GM12801 (cell line): Measurements from ENCODE around the gene TBC1D7.

Experiments
- CTCF ChIP-seq: IDR thresholded peaks from one replicate; pipeline ENCODE4 v1.5.1; 2011; ENCODE audit warnings: control low read depth; ENCODE audit not compliant: insufficient read length; ENCODE audit errors: extremely low read depth

Gene TBC1D7

DNA sequence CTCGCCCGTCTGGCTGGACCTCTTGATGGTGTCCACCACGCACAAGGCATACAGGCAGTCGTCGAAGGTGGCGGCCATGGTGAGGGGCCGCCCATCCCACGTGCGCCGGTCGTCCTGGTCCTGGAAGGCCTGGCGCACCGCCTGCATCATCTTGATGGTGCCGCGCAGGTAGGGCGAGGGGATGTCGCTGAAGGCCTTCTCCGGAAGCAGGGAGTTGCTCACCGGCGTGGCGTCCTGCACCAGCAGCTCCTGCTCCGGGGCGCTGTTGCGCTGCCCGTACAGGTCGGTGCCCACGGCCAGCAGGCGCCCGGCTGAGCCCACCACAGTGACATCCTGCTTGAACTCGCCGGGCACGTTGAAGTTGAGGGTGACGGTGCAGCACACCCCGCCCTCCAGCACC, 36.5 kb upstream of the TBC1D7 start:
- no peak for TF ChIP-seq CTCF

DNA sequence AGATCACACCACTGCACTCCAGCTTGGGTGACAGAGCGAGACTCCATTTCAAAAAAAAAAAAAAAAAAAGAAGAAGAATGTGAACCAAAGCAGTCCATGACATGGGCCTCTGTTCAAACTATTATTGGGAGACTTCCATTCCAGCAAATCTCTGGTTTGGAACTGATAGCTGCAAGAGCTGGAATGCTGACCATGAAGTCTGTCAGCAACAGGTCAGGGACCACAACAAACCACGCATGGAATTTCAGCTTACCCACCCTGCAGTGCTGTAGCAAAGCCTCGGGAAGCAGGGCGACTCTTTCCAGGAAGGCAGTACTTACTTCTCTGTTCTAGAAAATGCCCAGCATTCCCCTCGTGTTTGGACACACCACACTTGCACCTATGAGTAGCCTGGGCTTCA, 34.1 kb upstream of the TBC1D7 start:
- no peak for TF ChIP-seq CTCF

DNA sequence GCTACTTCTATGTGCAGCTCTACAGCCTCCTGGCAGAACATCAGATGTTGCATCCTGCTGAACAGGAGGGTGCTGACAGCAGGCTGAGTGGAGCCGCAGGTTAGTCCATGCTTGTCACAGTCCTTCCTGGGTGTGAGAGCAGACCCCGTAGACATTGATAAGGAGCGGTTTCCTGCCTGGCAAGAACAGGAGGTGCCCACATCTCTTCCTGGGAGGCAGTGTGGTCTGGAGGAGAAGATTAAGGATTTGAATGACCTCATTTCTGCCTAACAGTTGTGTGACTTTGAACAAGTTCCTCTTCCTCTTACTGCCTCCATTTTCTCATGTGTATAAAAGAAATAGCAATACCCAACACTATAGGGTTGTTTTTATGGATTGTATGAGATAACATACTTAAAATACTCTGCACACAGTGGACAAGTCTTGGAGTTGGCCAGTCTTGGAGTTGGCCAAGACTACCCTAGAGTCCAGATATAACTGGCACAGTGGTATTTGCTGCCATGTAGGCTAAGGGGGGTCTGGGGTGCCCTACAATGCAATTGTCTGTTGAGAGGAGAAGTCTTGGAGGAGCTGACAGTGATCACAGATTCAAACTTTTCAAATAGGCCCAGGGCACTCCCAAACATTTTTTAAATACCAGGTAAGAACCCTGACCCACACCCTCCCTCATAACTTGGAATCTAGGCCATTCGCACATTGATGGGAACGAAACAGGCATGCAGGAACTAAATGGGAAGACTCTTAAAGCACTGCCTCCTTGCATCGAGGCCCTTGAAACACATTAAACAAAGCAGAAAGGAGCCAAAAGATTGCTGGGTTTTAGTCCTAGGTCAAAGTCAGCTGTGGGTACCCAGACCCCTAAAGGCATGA, 32.6 kb upstream of the TBC1D7 start:
- no peak for TF ChIP-seq CTCF

GRCh38 chr6:13359287-13359686, 30.9 kb upstream of the TBC1D7 start:
- TF ChIP-seq CTCF, result no peak

DNA sequence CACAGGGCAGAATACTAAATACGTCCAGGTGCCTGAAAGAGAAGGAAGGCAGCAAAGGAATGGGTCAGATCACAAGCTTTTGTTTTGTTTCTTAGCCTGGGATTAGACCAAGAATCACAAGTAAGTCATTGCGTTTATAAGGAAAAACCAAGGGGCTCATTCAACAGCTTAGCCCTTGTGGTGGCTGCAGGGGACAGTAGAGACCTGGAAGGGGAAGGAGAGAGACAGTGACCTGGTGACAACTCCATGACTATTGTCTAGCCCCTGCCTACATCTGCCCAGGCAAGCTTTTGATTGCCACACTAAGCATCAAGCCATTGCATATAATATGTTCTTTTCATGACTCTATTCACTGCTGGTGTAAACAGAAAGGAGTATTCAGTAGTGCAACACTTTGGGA, 30.2 kb upstream of the TBC1D7 start:
- no peak for TF ChIP-seq CTCF

DNA sequence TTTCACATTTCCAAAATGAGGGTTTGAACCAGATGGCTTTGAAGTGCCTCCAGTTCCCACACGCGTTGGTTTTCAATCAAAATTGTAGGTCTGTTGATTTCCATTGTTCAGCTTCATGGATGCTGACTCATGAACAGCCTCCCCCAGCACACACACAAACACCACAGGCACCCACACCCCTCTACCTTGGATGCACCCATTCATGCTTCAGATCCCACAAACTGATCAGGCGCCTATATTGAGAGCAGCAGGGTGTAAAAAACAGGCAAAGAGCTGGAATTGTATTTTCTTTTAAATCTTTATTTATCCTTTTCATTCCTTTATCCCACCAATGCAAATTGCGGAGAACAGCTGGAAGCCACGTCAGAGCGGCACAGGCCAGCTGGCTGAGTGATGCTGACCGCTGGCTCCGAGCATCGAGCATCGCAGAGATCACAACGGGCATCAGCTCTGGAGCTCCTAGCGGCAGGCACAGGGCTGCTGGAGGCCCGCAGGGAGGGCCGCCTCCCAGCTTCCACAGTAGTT, 29.3 kb upstream of the TBC1D7 start:
- TF ChIP-seq CTCF, result no peak

DNA sequence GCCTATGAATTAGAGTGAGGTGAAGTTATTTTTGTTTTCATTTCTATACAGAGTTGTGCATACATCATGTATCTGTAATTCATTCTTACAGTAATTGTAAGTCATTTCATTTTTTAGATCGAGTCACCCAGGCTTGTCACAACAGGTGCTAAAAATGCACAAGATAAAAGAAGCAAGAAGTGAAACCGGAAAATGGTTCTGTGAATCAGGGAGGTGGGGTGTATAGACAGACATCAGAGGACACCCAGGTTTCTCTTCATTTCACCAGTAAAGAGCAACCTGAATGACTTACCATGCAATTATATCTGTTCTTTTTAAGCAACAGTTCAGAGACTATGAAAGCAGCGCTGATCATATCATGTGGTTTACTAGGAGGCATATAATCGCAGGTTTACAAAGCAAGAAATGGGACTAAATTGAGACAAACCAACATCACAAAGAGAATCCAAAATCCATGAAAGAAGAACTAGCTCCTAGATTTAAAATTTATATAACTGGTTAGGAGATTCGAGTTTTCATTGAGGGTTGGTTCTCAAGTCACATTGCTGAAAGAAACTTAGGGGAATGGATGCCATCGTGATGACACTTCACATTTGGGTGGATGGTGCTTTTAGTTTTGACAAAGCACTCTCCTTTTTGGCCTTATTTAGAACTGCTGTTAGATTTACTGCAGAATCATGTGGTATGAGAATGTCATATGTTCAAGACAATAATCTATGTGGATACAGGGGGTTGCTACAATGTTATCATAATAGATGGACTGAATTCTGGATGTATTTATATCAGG, 27.9 kb upstream of the TBC1D7 start:
- TF ChIP-seq CTCF, result no peak
